Stimulated activated CD8-positive, alpha-beta memory T cell treated with anti-CD3 and anti-CD28 coated beads, Interleukin-2, amount 100 ng/mL, for 1 hour (primary cell): ENCODE measurements around the gene FBXL17.

Source experiments
- DNase-seq, 2 donors: peaks; one replicate each; pipeline ENCODE4 v3.0.0-alpha.2; 2020; ENCODE audit warnings: low read depth in 2 of 2

The FBXL17 gene

DNA sequence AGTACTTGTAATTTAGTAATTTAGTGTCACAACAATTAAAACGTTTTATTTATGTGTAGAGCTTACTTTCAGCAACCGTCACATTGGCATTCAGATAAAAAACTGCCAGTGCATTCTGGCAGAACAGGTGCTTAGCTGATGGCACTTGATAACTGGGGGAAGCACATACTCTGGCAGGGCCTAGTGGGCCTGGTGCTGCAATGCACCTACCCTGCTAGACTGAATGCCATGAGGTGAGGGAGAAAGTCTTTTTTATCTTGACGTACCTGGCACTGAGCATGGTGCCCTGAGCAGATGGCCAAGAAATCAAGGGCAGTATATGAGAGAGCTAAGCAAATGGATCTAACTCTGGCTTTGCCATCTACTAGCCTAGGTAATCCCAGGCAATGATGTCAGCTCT lies 430.6 kb downstream of the FBXL17 start:
- no peak for DNase-seq

DNA sequence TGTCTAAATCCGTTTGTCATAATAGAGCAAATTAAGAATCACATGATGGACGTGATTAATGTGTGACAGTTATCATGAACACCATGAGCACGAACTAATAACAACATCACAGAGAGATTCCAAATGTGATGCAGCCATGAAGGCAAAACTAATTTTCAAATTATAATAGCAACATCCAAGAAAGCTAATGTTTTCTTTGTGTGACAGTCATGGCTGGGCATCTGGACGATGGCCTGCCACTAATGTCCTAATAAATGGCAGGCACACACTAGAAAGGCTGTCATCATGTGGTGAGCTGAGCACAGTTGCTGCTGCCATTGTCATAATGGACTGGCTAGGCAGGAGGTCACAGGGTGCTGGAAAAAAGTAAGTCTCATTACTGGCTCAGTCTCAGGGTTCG lies 431.1 kb downstream of the FBXL17 start:
- no peak for DNase-seq

DNA sequence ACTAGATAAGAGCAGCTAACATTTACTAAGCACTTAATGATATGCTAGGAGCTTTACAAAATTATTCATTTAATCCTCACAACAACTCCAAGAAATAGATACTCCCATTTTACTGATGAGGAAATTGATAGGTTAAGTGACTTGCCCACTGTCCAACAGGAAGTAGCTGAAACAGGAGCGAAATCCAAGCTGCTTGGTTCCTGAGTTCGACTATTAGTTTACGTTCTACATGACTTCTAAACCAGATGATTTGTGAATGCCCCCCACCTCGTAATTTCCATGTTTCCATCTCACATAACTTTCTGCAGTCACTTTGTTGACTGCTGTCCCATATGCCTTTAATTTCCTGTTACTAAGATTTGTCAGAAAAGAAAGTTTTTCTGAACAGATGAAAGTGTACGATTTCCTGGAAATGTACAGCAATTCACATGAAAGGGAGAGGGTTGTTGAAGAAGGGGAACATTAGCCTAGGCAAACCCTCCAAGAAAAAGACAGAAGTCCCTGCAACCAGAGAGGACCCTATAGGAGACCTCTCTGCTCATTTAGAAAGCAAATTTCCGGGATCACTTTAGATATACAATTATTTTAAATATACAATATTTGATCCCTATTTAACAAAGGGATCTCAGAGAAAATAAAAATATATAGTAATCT lies 432.1 kb downstream of the FBXL17 start:
- no peak for DNase-seq

DNA sequence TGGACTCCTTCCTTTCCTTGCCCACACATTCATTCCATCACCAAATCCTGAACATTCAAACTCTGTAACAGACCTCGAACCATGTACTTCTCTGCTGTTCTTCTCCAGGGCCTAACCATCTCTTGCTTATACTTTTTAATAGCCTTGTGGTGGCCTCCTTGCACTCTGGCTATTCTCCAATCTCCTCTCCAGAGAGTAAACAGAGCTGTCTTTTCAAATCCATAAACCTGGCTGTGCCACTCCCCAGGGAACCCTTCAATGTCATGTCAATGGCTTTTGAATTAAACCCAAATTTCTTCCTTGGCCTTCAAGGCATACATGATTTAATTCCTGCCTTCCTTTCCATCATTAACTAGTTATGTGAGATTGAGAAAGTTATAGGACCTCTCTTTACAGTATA lies 433.5 kb downstream of the FBXL17 start:
- DNase-seq = no peak

DNA sequence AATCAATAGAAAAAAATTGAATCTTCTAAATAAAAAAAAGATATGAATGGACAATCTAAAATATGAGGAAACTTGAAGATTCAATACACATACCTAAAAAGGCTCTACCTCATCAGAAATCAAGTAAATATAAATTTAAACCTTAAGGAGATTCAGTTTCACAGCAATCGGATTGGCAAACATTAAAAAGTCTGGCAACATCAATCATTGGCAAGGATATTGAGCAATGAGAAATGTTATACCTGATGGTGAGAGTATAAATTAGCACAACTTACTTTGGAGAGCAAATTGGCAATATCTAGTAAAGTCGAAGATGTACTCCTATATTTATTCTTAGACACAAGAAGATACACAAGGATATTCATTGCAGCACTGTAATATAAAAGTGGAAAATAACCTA lies 436.8 kb downstream of the FBXL17 start:
- DNase-seq = no peak

DNA sequence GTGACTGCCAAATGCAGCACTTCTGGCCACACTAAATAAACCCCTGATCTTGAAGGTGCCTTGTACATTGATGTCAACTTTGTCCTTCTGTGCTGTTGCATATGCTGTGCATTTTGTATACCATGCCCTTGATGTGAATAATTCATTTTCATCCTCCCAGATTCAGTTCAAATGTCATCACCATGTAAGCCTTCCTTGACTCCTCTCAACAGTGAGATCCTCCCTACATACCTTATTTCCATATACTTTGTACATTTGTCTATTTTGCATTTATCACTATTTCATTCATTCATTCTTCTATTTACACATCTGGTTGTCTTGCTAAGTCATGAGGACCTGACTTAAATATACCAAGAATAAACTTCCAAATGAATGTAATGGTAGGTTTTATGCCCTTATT lies 438.0 kb downstream of the FBXL17 start:
- DNase-seq = no peak

DNA sequence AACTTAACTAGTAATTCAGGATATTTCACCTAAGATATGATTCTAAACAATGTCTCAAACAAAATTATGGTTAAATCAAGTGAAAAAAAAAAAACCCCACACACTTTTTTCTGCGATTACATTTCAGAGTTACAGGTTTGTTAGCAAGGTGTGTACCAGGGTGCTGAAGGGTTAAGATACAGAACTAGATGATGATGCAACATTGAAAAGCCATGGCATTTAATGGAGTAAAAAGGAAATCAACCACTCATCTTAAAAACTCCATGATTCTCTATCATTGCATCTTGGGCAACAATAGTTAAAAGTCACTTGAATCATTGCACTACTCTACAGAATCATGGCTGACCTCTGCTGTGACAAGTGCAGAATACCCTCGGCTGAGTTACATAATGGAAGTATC lies 440.9 kb downstream of the FBXL17 start:
- DNase-seq = no peak

DNA sequence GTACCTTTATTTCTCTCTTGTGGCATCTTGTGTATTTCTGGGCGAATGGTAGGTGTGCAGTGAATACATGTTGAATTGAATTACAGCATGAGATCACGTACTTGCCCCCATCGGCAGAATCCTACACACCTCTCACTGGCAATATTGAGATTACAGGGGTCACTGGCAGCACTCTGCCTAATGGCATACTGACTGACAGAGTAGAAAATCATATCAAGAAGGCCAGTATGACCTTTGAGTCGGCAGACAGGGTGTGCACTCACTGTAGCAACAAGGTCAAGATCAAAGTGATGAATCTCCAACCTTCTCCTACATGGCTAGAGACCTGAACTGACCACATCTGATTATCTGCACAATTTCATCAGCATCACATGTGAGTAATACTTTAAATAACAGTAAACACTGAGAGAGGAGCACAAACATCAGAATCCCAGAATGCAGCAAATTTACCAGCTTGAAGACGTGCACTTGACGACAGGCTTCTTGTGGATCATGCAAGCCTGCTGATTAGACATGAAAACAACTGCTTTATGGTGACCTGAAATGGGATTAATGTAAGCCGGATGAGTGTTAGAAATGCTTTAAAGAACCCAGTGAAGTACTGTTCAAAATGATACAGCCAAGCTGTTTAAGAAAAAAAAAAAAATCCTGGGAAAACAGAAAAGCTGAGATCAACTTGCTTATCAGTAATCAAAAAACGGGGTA lies 444.1 kb downstream of the FBXL17 start:
- no peak for DNase-seq

DNA sequence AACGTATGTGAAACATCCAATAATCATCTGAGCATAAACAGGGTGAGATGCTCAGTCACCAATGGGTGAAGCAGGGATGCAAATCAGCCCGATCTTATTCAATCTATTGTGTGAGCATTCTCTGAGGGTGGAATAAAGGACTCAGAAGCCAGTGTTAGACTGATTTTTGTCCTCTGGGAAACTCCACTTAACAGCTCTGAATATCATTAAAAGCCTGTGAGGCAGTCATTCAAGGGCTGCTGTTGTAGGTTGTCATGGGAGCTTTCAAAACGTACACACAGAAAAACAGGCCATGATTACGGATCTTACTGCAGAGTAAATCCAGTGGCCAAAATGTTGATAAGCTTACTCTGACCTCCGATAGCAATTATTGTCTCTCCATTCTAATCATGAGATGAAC lies 444.7 kb downstream of the FBXL17 start:
- no peak for DNase-seq

DNA sequence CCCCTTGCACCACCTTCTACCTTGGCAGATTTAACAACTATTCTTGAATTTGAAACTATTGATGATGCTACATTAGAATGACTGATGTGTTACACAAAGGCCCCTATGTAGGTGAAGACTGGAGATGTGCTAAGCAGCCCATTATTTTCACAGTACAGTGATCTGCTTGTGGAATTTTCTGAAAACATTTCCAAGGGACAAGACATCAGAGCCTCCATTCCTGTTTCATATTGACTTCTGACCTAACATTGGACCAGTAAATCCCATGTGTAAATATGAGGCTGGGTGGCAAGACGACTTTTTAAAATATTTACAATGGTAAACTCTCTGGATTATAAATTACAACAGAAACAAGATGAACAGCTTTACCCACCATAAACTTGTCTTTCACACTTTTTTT lies 445.4 kb downstream of the FBXL17 start:
- no peak for DNase-seq

DNA sequence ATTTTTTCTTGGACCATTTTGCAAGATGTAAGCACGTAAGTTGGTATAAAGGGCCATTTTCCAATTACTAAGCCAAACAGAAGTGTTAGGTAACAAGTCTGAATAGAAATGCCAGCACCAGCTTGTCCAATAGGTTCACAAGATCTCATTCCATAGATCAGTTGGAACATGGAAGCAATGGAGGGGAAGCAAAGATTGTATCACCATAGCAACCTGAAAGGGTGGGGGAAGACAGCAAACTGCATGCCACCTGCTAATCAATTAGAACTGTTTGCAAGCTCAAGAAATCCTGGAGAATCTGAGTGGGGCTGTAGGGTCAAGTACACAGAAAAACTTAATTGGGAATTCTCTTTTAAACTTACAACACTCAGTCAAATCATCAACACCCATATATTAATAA lies 446.3 kb downstream of the FBXL17 start:
- DNase-seq = no peak

DNA sequence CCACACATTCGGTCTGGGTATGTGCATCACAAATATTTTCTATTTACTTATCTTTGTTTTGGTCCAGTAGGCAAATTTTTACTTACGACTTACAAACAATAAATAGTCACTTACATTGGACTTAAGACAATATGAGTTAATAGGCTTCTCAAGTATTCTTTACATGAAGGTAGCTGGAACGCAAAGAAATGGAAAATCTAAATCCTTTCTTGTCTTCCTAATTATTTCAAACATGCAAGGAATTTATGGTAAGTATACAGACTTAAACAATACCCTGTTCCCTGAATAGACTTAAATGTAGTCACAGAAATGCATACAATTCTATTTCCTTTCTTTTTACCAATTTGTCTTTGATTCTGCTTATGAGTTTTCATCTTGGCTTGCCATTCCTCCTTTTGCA lies 448.6 kb downstream of the FBXL17 start:
- no peak for DNase-seq

DNA sequence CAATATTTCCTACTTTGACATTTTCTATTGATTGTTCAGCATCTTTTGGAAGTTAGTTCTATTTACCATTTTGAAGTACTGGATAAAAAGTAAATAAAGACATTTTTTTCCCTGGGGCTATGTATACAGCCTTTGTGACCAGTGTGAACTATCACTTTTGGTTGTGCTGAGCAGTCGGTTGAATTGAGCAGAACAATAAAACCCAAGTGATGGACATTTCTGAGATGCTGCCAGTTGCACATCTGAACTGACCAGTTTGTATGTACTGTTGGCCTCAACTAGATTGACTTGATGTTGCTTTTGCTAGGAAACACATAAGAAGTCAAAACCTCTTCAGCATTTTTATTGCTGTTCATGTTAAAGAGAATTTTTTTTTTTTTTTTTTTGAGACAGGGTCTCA lies 451.0 kb downstream of the FBXL17 start:
- DNase-seq = no peak

DNA sequence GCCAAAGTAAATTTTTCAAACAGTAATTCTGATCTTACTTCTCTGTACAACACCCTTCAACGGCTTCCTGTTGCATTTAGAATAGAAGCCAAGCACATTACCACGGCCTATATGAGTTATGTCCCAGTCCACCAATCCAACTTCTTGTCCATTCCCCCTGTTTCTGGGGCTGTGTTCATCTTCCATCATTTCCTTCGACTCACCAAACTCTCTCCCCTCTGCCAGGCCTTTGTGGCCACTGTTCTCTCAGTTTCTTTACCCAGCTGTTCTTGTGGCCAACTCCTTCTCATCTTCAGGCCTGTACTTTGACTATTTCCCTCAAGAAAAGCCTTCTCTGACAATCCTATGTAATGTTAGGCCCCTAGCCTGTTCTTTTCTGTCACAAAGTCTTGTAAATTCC lies 451.8 kb downstream of the FBXL17 start:
- DNase-seq = no peak

DNA sequence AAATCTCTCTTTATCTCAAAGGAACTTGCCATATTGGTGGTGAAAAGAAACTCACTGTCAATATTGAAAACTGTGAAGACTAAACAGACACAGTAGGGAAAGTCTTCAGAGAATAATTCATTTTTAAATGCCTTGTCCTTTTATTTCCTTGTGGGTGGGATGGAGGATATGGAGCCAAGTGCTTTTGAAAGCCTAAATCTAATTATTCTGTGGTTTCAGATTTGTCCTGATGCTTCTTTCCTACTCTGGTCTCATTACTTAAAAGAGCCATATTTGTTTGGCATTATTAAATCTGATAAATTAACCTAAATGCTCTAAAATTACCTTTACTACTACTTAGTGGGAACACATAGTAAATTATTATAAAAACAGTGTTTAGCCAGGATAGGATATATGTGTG lies 452.8 kb downstream of the FBXL17 start:
- DNase-seq = no peak

DNA sequence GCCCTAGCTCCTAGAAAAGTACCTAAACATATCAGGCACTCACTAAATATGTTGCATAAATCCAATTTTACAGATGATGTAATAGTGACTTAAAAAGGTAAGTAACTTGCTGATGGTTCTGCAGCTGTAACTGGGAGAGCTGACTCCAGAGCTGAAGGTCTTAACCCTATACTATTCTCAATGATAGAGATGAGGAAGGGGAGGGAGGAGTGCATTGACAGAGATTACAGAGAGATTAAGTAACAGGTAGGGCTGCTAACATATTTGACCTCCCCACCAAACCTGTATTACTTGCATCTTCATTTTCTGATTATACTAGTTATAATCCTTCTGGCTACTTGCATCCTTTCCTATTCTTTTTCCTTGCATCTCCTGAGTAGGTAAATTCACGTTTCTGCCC lies 455.8 kb downstream of the FBXL17 start:
- DNase-seq = no peak

DNA sequence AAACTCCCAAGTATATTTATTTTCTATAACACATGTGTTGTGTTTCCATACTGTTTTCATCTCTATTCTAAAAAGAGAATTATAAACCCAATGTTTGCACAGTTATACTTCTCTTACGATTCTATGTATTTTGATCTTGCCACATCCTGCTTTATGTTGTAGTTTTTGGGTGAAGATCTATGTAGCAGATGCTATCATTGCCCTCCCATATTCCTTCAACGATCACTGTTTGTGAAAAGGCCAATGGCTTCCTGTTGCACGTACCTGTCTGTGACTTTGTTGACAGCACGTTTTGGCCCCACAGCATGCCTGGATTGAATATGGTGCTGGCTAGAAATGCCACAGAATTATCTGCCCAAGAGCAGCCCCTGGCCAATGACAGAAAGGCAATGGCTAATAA lies 456.7 kb downstream of the FBXL17 start:
- no peak for DNase-seq

DNA sequence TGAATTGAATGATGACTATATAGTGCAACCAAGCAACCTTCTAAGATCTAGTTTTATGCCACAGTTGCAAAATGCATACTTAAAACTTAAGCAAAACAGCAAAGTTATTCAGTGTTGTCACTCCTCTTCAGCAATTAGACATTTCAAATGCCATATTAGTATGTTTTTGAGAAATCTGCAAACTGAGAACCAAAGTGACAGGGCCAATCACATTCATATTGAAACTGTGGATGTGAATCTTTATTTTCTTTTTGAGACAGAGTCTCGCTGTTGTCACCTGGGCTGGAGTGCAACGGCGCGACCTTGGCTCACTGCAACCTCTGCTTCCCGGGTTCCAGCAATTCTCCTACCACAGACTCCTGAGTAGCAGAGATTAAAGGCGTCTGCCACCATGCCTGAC lies 461.9 kb downstream of the FBXL17 start:
- no peak for DNase-seq

DNA sequence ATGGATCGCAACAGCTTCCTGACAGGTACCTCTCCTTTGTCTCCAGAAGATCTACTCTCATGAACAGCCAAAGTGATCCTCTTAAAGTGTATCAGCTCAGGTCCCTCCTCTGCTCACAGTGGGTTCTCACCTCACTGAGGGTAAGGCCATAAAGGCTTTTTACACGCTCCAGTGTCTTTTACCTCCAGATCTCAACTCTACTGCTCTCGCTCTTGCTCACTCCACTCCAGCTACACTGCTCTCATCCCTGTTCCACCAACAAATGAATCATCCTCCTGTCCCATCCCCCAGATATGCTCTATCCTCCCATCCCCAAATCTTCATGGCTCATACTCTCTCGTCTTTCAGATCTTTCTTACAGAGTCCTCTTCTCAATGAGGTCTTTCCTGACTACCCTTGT lies 462.5 kb downstream of the FBXL17 start:
- DNase-seq = no peak

DNA sequence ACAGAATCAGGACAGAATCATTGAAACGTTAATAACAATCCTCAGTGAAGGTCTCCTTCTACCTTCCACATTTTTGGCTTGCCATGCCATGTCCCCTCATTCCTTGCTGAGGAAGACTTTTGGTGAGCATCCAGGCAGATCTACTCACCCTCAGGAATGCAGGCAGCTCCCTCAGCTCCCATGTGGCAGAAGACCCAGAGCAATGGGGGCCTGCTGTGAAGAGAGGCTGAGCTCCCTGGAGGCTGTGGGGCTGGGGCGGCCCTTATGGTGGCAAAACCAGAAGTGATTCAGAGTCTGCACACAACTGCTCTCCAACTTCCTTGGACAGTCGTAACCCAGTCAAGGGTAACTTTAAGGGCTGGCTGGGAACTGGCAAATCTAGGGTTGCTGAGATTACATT lies 463.9 kb downstream of the FBXL17 start:
- DNase-seq = no peak

DNA sequence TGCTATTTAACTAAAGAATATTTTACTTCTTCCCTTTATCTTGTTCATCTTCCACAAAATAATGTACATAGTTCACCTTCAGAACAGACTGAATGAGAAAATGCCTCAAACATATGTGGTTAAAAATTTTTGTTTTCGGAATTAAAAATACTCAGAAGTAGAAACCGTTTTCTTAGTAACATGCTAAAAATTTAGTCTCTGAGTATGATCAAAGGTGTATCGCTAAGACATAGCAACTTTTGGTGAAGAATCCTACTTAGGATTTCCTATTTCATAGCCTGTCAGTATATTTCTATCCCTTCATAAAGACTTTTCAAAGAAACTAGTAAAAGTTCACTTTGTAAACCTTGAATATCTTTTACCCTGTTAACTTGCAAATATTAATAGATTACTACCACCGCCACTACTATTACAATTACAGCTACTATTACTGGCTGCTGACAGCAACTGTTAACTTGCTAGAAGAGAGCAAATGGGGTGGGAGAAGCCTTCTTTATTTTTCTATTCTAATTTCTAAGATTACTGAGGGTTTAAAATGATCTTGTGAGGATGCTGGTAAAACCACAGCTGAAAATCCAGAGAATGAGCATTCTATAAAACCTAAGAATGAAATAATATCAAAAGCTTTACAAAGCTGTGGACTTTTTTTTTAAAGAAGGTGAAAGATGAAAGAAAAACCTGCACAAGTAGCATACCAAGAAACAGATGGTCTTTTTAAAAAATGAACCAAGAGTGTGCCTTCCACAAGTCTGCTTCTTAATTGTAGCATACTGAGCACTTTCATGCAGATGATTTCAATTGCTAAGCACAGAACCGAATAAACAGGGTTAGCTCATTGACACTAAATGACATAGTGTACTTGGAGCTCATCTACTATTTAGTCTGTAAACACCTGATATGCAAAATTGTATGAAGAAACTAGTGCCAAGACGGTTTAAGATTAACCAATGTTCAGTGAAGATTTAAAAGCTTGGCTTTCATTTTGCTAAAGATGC lies 464.9 kb downstream of the FBXL17 start:
- no peak for DNase-seq

DNA sequence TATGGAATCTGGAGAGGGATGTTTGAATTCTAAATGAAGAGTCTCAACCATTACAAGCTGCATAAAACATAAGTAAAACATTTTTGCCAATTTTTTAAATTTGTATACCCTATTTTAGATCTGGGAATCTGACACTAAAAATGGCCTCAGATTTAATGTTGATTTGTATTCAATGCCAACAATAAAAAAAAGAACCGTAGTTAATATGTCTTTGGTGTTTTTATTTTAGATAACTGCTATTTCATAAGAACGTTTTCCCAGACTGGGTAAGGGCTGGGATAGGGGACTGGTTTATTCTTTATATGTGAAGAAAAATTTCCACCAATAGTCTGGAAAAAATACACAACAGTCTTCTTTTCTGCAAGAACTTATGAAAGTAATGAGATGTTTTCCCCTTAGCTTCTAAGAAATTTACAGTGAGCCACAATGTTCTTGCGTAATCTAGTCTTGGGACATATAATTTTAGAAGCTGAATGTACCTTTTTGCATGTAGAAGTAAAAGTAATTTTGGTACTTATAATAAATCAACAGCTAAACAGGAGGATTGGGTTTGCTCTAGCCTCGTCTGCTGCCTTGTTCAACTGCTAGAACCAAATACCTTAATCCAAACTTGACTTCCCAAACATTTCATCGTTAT lies 466.6 kb downstream of the FBXL17 start:
- DNase-seq = no peak
